Activated CD8-positive, alpha-beta memory T cell treated with anti-CD3 and anti-CD28 coated beads, Interleukin-2, amount 50 U/mL, for 24 hours (primary cell): Measurements from ENCODE around the gene FRMD6.
A peak's percentile ranks its signal among the peaks of the same experiment; 100 is the strongest.

Experiments used
- DNase-seq: peaks from one replicate; pipeline ENCODE4 v3.0.0-alpha.2; 2020; ENCODE audit errors: extremely low read depth

Gene FRMD6

DNA sequence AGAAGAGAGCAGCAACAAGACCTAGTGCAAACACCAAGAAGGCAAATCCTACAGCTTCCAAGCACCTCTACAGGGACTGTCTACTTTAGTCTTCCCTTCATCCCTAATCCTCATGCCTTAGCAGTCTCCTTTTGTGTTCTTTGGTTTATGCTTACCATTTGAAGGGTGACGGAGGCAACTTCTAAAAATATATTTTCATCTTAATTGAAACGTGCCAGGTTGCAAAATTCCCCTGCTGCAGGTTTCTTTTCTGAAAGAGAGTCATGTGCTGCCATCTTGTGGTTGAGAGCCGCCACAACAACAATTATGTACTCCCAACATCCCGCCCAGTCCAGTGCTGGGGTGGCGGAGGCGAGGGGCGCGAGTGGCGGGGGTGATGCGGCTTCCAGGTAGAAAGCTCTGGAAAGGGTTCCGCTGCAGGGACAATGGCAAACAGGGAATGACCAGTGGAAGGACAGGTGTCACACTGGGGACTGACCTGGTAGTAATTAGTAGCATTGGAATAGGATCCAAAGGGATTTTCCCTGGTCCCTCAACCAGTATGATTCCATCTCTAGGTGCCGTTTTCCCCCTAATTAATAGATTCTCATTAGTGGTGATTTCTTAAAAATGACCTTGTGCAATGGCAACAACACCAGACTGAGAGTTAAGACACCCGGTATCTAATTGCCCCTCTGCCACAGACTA, 128.4 kb downstream of the FRMD6 start:
- peak; percentile 50 for DNase-seq
